Fibroblast of lung (primary cell): Measurements from ENCODE around the gene BCAS2. TPM values are rescaled to one million over a fixed set of nuclear protein-coding genes. Genes with fewer than 3 reads are reported as not detected.

Source experiments
- DNase-seq, 2 donors: peaks; one replicate each; pipeline versions ENCODE4 v3.0.0 to v3.0.0-alpha.2; 2010; ENCODE audit warnings: low read depth in 2 of 2
- H2AFZ ChIP-seq: 2 replicates; pipeline ENCODE4 v1.5.1; 2012; ENCODE audit warnings: low read length, control low read depth, inconsistent platforms
- H3K27ac ChIP-seq: 2 replicates; pipeline ENCODE4 v1.5.1; 2011; ENCODE audit warnings: low read length, control low read depth; ENCODE audit not compliant: insufficient read depth
- H3K27me3 ChIP-seq: 2 replicates; pipeline ENCODE4 v1.5.1; 2011; ENCODE audit warnings: mild to moderate bottlenecking, low read length; ENCODE audit not compliant: control insufficient read depth, insufficient read depth
- H3K36me3 ChIP-seq: 2 replicates; pipeline ENCODE4 v1.5.1; 2011; ENCODE audit warnings: low read length; ENCODE audit not compliant: control insufficient read depth, insufficient read depth
- H3K4me1 ChIP-seq: 2 replicates; pipeline ENCODE4 v1.5.1; 2011; ENCODE audit warnings: low read length; ENCODE audit not compliant: control insufficient read depth, insufficient read depth; ENCODE audit errors: extremely low read depth
- H3K4me2 ChIP-seq: 2 replicates; pipeline ENCODE4 v1.5.1; 2011; ENCODE audit warnings: low read length, control low read depth; ENCODE audit not compliant: insufficient read depth; ENCODE audit errors: extremely low read depth
- H3K4me3 ChIP-seq, 4 experiments: fragments of 200-600 bp in 1 of 4; sonication (generic) in 1 of 4; replicated peaks in 1 of 4; 2 replicates each; pipeline ENCODE4 v1.5.1; 2011 to 2016; ENCODE audit warnings: low read length in 4 of 4, low read depth in 3 of 4, mild to moderate bottlenecking in 3 of 4, control low read depth in 2 of 4, inconsistent platforms in 1 of 4, mixed read lengths in 1 of 4; ENCODE audit not compliant: insufficient read depth in 1 of 4; ENCODE audit errors: control extremely low read depth in 1 of 4
- H3K79me2 ChIP-seq: 2 replicates; pipeline ENCODE4 v1.5.1; 2012; ENCODE audit warnings: mild to moderate bottlenecking, low read length, inconsistent platforms; ENCODE audit not compliant: control insufficient read depth, insufficient read depth
- H3K9ac ChIP-seq: 2 replicates; pipeline ENCODE4 v1.5.1; 2011; ENCODE audit warnings: mild to moderate bottlenecking, low read length, control low read depth; ENCODE audit not compliant: insufficient read depth
- H3K9me3 ChIP-seq: 2 replicates; pipeline ENCODE4 v1.5.1; 2012; ENCODE audit warnings: low read depth, low read length; ENCODE audit not compliant: control insufficient read depth, insufficient read depth
- H4K20me1 ChIP-seq: 2 replicates; pipeline ENCODE4 v1.5.1; 2011; ENCODE audit warnings: low read length; ENCODE audit not compliant: control insufficient read depth, insufficient read depth; ENCODE audit errors: extremely low read depth
- EZH2 ChIP-seq: IDR thresholded peaks from 2 replicates; pipeline ENCODE4 v1.5.1; 2012; ENCODE audit warnings: low read length, control low read depth, mild to moderate bottlenecking; ENCODE audit errors: missing control alignments
- polyA plus RNA-seq, 2 donors: library from polyadenylated mRNA; depleted of rRNA in 1 of 2; stranded (reverse) in 1 of 2; unstranded in 1 of 2; fragments of >200 nt; gene quantifications; 2 replicates each; pipeline ENCODE4 v1.2.1, GENCODE V29; 2011 to 2012; ENCODE audit warnings: missing spikeins in 1 of 2
- total RNA-seq: library from RNA; depleted of rRNA; stranded (reverse); fragments of >200 nt; gene quantifications from 2 replicates; pipeline ENCODE4 v1.2.1, GENCODE V29; 2014
- TF ChIP-seq, protein P1 (sequence below), 2 donors: IDR thresholded peaks in 1 of 2; conservative IDR thresholded peaks in 1 of 2; 1 replicate in 1 of 2; 2 replicates in 1 of 2; pipeline ENCODE4 v1.5.1; 2011 to 2012; ENCODE audit warnings: low read length in 2 of 2, control low read depth in 1 of 2, inconsistent platforms in 1 of 2, low read depth in 1 of 2, mild to moderate bottlenecking in 1 of 2

The BCAS2 gene
- total and polyA plus RNA-seq, 2 donors (not counting 1 experiment from before 2014, with no cell fraction given) = 41.3 to 45.4 TPM

DNA sequence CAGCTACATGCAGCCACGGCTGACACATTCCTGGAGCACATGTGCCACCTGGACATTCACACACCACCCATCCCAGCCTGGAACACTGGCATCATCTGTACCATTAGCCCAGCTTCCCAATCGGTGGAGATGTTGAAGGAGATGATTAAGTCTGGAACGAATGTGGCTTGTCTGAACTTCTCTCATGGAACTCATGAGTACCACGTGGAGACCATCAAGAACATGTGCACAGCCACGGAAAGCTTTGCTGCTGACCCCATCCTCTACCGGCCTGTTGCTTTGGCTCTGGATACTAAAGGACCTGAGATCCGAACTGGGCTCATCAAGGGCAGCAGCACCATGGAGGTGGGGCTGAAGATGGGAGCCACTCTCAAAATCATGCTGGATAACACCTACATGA is 45.4 kb downstream of the BCAS2 start:
- no peak for DNase-seq
- H3K4me3 ChIP-seq = no peak overlapping the region
- no peaks in the 10 kb centered on the region for H3K4me1 ChIP-seq
- H3K9me3 ChIP-seq = no peaks in the 10 kb centered on the region
- no peak for TF ChIP-seq EZH2
- TF ChIP-seq, protein P1, sequence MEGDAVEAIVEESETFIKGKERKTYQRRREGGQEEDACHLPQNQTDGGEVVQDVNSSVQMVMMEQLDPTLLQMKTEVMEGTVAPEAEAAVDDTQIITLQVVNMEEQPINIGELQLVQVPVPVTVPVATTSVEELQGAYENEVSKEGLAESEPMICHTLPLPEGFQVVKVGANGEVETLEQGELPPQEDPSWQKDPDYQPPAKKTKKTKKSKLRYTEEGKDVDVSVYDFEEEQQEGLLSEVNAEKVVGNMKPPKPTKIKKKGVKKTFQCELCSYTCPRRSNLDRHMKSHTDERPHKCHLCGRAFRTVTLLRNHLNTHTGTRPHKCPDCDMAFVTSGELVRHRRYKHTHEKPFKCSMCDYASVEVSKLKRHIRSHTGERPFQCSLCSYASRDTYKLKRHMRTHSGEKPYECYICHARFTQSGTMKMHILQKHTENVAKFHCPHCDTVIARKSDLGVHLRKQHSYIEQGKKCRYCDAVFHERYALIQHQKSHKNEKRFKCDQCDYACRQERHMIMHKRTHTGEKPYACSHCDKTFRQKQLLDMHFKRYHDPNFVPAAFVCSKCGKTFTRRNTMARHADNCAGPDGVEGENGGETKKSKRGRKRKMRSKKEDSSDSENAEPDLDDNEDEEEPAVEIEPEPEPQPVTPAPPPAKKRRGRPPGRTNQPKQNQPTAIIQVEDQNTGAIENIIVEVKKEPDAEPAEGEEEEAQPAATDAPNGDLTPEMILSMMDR (conservative IDR thresholded peaks at IDR 0.05 in 1 of 2, IDR thresholded peaks at IDR 0.05 in 1 of 2; ENCODE audit: low read depth in 1 of 2, low read length in 2 of 2) = no peak
- H3K79me2 ChIP-seq = no peaks in the 10 kb centered on the region
- H3K9ac ChIP-seq = no peak overlapping the region
- H3K27me3 ChIP-seq = no peaks in the 10 kb centered on the region
- H3K4me2 ChIP-seq = no peak overlapping the region
- H2AFZ ChIP-seq = no peak overlapping the region
- H4K20me1 ChIP-seq = no peaks in the 10 kb centered on the region
- H3K36me3 ChIP-seq = no peaks in the 10 kb centered on the region
- H3K27ac ChIP-seq = no peak overlapping the region

DNA sequence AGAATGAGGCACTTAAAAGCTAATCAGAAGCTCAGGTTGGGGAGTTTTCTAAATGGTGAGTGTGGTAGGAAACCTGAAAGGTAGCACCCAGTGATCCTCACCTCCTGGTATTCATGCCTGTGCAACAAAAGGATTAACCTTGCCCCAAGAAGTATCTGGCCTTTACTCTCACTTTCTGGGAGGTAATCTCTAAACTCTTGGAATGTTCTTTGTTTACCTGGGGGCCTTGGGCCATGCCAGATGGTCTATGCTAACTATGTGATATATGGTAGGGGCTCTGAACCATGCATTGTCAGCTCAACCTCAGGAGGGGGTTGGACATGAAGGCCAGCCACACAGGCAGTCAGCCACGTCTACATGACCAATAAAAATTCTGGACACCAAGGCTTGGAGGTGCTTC is 46.0 kb downstream of the BCAS2 start:
- no peaks in the 10 kb centered on the region for H3K27me3 ChIP-seq
- no peaks in the 10 kb centered on the region for H3K79me2 ChIP-seq
- H2AFZ ChIP-seq = no peak overlapping the region
- H3K27ac ChIP-seq = no peak overlapping the region
- no peak overlapping the region for H3K4me3 ChIP-seq
- no peaks in the 10 kb centered on the region for H3K36me3 ChIP-seq
- no peaks in the 10 kb centered on the region for H3K4me1 ChIP-seq
- H4K20me1 ChIP-seq = no peaks in the 10 kb centered on the region
- H3K9me3 ChIP-seq = no peaks in the 10 kb centered on the region
- TF ChIP-seq EZH2 = no peak
- TF ChIP-seq, protein P1 (conservative IDR thresholded peaks at IDR 0.05 in 1 of 2, IDR thresholded peaks at IDR 0.05 in 1 of 2; ENCODE audit: low read depth in 1 of 2, low read length in 2 of 2) = no peak
- DNase-seq = no peak
- H3K9ac ChIP-seq = no peak overlapping the region
- H3K4me2 ChIP-seq = no peak overlapping the region

DNA sequence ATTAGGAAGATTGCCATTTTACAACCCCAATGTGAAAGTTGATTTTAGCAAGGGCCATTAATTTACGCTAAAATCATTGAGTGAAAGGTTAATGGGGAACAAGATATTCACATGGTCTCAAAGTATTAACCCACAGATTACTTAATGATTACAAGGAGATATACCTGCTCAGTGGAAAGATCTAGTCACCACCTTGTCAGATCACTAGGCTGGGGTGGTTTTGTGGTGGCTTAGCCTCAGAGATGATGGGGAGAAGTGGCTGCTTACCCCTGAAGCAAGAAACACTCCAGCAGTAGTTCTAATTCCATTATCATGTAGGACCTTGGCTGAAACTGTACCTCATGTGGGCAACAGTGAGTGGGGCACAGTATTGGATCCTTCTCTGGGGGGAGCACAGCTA is 50.3 kb downstream of the BCAS2 start:
- Histone ChIP-seq H3K27ac (no peak overlapping the region), H3K4me3 (no peak overlapping the region), H3K36me3 (no peaks in the 10 kb centered on the region), H3K27me3 (no peaks in the 10 kb centered on the region), H3K4me2 (no peak overlapping the region), H3K9me3 (no peaks in the 10 kb centered on the region), H3K4me1 (no peaks in the 10 kb centered on the region), H4K20me1 (no peaks in the 10 kb centered on the region), H3K79me2 (no peaks in the 10 kb centered on the region), H2AFZ (no peak overlapping the region), H3K9ac (no peak overlapping the region)
- DNase-seq = no peak
- TF ChIP-seq, protein P1 (conservative IDR thresholded peaks at IDR 0.05 in 1 of 2, IDR thresholded peaks at IDR 0.05 in 1 of 2; ENCODE audit: low read depth in 1 of 2, low read length in 2 of 2) = no peak
- TF ChIP-seq EZH2 = no peak
